Measurements from ENCODE around the gene CYB5D1. TPM values are rescaled to one million over a fixed set of nuclear protein-coding genes. Genes with fewer than 3 reads are reported as not detected.

Gene CYB5D1
- total RNA-seq, 4 donors from 2014 or later: 9.4 to 13.6 (median 11.1) TPM

- no peaks in the 10 kb centered on the region for H3K9me3 ChIP-seq
- H3K4me1 ChIP-seq: peaks cover 0 to 6% (median 0%) of the 10 kb centered on the region in 4 donors
- H3K4me3 ChIP-seq: no peak overlapping the region
- TF ChIP-seq, protein P1, sequence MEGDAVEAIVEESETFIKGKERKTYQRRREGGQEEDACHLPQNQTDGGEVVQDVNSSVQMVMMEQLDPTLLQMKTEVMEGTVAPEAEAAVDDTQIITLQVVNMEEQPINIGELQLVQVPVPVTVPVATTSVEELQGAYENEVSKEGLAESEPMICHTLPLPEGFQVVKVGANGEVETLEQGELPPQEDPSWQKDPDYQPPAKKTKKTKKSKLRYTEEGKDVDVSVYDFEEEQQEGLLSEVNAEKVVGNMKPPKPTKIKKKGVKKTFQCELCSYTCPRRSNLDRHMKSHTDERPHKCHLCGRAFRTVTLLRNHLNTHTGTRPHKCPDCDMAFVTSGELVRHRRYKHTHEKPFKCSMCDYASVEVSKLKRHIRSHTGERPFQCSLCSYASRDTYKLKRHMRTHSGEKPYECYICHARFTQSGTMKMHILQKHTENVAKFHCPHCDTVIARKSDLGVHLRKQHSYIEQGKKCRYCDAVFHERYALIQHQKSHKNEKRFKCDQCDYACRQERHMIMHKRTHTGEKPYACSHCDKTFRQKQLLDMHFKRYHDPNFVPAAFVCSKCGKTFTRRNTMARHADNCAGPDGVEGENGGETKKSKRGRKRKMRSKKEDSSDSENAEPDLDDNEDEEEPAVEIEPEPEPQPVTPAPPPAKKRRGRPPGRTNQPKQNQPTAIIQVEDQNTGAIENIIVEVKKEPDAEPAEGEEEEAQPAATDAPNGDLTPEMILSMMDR (IDR thresholded peaks at IDR 0.05): no peak
- no peak for TF ChIP-seq EP300 (IDR thresholded peaks at IDR 0.05)
- TF ChIP-seq POLR2A (IDR thresholded peaks at IDR 0.05): no peak
- peaks cover 0 to 23% (median 0%) of the 10 kb centered on the region in 3 donors for H3K36me3 ChIP-seq
- no peaks in the 10 kb centered on the region for H3K27me3 ChIP-seq
- WGBS, 2 donors: 85 to 93% methylated on average over 5 of the region's 5 CpGs
- no peak for DNase-seq (ENCODE audit: low spot score in 2 of 2)
- H3K27ac ChIP-seq: no peak overlapping the region
These were observed 7.3 kb downstream of the CYB5D1 start for GRCh38 chr17:7864995-7865650.

DNA sequence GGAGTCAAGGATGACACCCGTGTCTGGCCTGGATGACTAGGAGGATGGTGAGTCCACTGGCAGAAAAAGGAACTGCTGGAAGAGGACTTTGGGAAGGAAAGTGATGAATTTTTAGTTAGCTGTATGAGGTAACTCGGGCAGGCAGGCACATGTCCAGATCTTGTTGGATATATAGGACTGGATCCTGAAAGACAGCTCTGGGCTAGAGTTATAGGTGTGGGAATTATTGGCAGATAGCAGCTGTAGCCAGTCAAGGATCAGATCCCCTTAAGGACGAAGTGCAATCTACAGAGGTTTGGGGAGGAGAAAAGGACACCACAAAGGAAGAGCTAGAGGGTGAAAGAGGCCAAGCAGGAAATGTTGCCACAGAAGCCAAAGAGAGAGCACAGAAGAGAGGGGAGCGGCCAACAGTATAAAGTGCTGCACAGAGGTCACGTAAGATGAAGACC, 10.1 kb downstream of the CYB5D1 start:
- H3K9me3 ChIP-seq: no peaks in the 10 kb centered on the region
- no peaks in the 10 kb centered on the region for H3K27me3 ChIP-seq
- H3K27ac ChIP-seq: no peak overlapping the region
- H3K36me3 ChIP-seq: peaks cover 0 to 10% (median 0%) of the 10 kb centered on the region in 3 donors
- TF ChIP-seq POLR2A (IDR thresholded peaks at IDR 0.05) (no peak), EP300 (IDR thresholded peaks at IDR 0.05) (no peak)
- TF ChIP-seq, protein P1 (IDR thresholded peaks at IDR 0.05): no peak
- peaks cover 0 to 3% (median 0%) of the 10 kb centered on the region in 4 donors for H3K4me1 ChIP-seq
- WGBS, 2 donors: 80 to 83% methylated on average over 5 of the region's 5 CpGs
- H3K4me3 ChIP-seq: no peak overlapping the region
- DNase-seq (ENCODE audit: low spot score in 2 of 2): no peak

GRCh38 chr17:7873051-7873450, 15.2 kb downstream of the CYB5D1 start:
- 63 to 72% methylated on average over 4 of the region's 4 CpGs for WGBS, 2 donors
- no peak for DNase-seq (ENCODE audit: low spot score in 2 of 2)
- H3K27me3 ChIP-seq: no peaks in the 10 kb centered on the region
- H3K27ac ChIP-seq: no peak overlapping the region
- no peak overlapping the region for H3K4me3 ChIP-seq
- no peaks in the 10 kb centered on the region for H3K36me3 ChIP-seq
- TF ChIP-seq, protein P1 (IDR thresholded peaks at IDR 0.05): no peak
- TF ChIP-seq EP300 (IDR thresholded peaks at IDR 0.05): no peak
- no peak for TF ChIP-seq POLR2A (IDR thresholded peaks at IDR 0.05)
- no peaks in the 10 kb centered on the region for H3K9me3 ChIP-seq
- no peaks in the 10 kb centered on the region for H3K4me1 ChIP-seq

GRCh38 chr17:7875804-7876370, 18.1 kb downstream of the CYB5D1 start:
- 82 to 85% methylated on average over 2 of the region's 2 CpGs for WGBS, 2 donors
- Histone ChIP-seq H3K36me3 (peaks cover 0 to 17% (median 0%) of the 10 kb centered on the region in 3 donors), H3K27ac (no peak overlapping the region), H3K4me1 (peaks cover 0 to 15% (median 0%) of the 10 kb centered on the region in 4 donors), H3K4me3 (no peak overlapping the region), H3K27me3 (no peaks in the 10 kb centered on the region), H3K9me3 (no peaks in the 10 kb centered on the region)
- TF ChIP-seq POLR2A (IDR thresholded peaks at IDR 0.05) (no peak), EP300 (IDR thresholded peaks at IDR 0.05) (no peak)
- TF ChIP-seq, protein P1 (IDR thresholded peaks at IDR 0.05): no peak
- no peak for DNase-seq (ENCODE audit: low spot score in 2 of 2)

DNA sequence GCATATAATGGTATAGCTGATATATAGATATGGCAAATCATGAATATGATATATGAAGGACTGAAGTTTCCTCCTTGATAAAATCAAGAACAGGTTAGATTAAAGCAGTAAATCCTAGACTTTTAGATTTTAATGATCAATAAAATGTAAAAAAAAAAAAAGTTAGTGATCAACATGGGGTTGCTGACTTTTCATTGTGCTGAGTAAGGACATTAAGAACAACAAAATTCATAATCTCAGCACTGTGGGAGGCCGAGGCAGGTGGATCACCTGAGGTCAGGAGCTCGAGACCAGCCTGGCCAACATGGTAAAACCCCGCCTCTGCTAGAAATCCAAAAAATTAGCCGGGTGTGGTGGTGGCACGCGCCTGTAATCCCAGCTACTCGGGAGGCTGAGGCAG, 20.4 kb downstream of the CYB5D1 start:
- Histone ChIP-seq H3K4me1 (peaks cover 0 to 38% (median 4%) of the 10 kb centered on the region in 4 donors), H3K36me3 (peaks cover 0 to 17% (median 0%) of the 10 kb centered on the region in 3 donors), H3K4me3 (no peak overlapping the region), H3K9me3 (no peaks in the 10 kb centered on the region), H3K27ac (no peak overlapping the region), H3K27me3 (no peaks in the 10 kb centered on the region)
- no peak for TF ChIP-seq EP300 (IDR thresholded peaks at IDR 0.05)
- no peak for TF ChIP-seq POLR2A (IDR thresholded peaks at IDR 0.05)
- TF ChIP-seq, protein P1 (IDR thresholded peaks at IDR 0.05): no peak
- WGBS, 2 donors: 91 to 94% methylated on average over 7 of the region's 7 CpGs
- no peak for DNase-seq (ENCODE audit: low spot score in 2 of 2)

Data from tibial nerve (tissue), 4 donors.